Measurements from ENCODE around the gene ZNF428. TPM values are rescaled to one million over a fixed set of nuclear protein-coding genes. Genes with fewer than 3 reads are reported as not detected.
A peak's percentile ranks its signal among the peaks of the same experiment; 100 is the strongest.
"Not testable (repeated sequence)": the region's sequence is repeated elsewhere in the genome, so short reads cannot be mapped to it uniquely, and the experiment has no call there.

ZNF428 gene, protein sequence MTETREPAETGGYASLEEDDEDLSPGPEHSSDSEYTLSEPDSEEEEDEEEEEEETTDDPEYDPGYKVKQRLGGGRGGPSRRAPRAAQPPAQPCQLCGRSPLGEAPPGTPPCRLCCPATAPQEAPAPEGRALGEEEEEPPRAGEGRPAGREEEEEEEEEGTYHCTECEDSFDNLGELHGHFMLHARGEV
- polyA plus RNA-seq (ENCODE audit: insufficient read length) = 56.5 TPM

GRCh38 chr19:43619262-43620060, at the start of gene ZNF428:
Gene ZNF428 (minus strand): TSS chr19:43619629. CDS start chr19:43614304, 5,325 bp downstream.
- DNase-seq (ENCODE audit: low read depth) = no peak

GRCh38 chr19:43668406-43669109, 49.1 kb upstream of the ZNF428 start:
- DNase-seq (ENCODE audit: low read depth) = peak; percentile 95

- DNase-seq (ENCODE audit: low read depth) = no peak
These were observed 48.5 kb upstream of the ZNF428 start for GRCh38 chr19:43667876-43668405.

DNA sequence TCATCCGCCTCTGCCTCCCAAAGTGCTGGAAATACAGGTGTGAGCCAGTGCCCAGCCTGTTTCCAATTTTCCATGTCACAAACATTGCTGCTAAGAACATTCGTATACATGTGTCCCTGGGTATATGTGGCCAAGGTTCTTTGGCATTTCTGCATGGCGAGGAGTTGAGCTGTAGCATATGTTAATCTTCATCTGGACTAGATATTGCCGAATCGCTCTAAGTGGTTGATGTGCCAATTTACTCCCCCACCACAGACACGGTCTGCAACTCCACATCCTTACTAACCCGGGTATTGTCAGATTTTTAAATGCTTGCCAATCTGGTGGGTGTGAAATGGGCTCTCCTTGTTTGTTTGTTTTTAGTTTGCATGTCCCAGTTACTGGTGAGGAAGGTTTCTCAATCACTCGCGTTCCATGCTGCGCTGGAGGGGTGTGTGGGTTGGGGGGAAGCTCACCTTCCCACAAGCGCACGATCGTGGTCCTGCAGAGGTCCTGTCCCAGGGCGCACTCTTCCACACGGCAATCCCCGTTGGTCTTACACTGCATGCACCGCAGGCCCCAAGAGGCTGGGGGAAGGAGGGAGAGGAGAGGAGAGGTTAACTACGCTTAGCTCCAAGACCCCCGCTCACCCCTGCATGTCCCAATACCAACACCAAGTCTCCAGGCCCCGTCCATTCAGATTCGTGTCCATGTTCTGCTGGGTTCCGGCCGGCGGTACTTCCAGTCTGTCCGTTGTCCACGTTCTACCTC, 47.9 kb upstream of the ZNF428 start:
- DNase-seq (ENCODE audit: low read depth) = no peak

DNA sequence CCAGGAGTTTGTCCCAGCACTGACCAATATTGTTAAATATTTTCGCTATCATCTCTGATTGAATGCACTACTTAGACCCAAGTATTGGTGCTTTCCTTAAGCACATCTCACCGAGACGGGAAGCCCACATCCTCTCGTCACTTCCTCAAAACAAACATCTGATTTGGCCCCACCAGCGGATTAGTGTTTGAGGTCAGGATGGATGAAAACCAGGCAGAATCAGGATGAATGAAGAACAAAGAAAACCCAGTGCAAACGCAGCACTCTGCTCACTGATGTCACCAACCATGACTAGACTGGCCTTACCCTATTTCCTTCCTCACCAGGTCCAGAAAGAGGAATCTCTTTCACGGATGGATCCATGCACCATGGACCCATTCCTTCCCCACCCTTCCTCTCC, 44.6 kb upstream of the ZNF428 start:
- no peak for DNase-seq (ENCODE audit: low read depth)

DNA sequence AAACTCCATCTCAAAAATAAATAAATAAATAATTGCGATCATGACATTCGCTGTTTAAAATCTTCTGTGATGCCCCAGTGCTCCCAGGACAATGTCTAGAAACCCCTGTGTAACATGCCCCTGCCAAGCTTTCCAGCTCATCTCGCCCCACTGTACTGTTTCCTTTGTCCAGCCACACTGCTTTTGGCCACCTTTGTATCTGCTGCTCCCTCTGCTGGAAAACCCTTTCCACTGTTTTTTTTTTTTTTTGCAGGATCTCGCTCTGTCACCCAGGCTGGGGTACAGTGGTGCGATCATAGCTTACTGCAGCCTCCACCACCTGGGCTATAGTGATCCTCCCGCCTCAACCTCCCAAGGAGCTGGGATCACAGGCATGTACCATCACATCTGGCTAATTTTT, 43.1 kb upstream of the ZNF428 start:
- no peak for DNase-seq (ENCODE audit: low read depth)

GRCh38 chr19:43660971-43661360, 41.5 kb upstream of the ZNF428 start:
- DNase-seq (ENCODE audit: low read depth) = no peak

DNA sequence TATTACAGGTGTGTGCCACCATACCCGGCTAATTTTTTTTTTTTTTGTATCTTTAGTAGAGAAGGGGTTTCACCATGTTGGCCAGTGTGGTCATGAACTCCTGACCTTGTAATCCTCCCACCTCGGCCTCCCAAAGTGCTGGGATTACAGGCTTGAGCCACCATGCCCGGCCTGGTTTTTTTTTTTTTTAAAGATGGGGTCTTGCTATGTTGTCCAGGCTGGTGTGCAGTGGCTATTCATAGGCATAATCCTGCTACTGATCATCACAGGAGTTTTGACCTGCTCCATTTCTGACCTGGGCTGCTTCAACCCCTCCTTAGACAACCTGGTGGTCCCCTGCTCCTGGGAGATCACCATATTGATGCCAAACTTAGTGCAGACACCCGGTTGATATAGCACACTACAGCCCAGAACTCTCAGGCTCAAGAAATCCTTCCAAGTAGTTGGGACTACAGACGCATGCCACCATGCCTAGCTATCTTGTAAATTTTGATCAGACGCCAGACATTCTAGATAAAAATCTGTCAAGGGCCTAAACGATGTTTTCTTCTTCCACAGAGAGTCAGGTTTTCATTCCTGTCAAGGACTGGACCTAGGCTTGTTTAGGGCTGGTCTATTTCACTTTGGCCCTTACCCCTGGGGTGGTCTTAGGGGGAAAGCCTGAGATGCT, 41.0 kb upstream of the ZNF428 start:
- DNase-seq (ENCODE audit: low read depth) = no peak

GRCh38 chr19:43658494-43658893, 39.1 kb upstream of the ZNF428 start:
- DNase-seq (ENCODE audit: low read depth) = no peak

DNA sequence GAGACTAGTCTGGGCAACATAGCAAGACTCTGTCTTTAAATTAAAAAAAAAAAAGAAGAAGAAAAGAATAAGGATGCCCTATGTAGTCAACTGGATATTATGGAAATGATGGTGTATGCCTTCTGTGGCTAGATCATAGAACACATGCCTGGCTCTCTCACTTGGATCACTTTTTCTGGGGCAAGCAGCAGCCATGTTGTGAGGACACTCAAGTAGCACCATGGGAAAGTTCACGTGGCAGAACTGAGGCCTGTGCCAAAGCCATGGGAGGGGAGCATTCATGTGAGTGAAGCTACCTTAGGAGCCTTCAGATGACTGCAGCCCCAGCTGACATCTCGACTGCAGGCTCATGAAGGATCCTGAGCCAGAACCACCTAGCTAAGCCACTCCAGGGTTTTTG, 38.6 kb upstream of the ZNF428 start:
- no peak for DNase-seq (ENCODE audit: low read depth)

- no peak for DNase-seq (ENCODE audit: low read depth)
These were observed 37.0 kb upstream of the ZNF428 start for GRCh38 chr19:43656436-43656835.

- DNase-seq (ENCODE audit: low read depth) = no peak
These were observed 33.1 kb upstream of the ZNF428 start for GRCh38 chr19:43652546-43652874.

DNA sequence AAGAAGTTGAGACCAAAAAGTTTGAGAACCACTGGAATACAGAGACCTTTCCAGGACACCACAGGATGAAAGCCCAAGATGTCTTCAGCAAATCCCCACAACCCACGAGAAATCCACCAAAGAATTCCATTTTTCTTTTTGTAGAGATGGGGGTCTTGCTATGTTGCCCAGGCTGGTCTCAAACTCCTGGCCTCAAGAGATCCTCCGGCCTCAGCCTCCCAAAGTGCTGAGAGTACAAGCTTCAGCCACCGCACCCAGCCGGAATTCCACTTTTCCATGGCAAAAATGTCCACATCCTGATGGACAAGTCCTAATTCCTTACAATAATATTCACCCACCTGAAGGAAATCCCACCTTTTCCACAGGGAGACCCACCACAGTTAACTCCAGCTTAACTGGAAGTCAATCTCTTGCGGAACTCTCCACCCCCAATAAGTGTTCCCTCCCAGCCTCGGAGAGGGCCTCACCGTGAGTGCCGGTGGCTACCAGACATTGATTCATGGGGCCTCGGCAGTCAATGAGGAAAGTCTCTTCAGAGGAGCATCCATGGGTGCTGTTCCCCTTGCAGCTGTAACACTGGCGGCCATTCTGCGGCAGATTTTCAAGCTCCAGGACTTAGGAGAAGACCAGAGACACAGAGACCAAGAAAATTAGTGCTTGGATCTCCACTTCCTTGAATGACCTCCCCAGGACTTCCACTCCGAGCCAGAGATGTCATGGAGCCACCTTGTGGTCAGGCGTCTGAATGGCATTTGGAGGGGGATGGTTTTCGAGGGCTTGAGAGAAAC, 32.5 kb upstream of the ZNF428 start:
- DNase-seq (ENCODE audit: low read depth) = no peak

DNA sequence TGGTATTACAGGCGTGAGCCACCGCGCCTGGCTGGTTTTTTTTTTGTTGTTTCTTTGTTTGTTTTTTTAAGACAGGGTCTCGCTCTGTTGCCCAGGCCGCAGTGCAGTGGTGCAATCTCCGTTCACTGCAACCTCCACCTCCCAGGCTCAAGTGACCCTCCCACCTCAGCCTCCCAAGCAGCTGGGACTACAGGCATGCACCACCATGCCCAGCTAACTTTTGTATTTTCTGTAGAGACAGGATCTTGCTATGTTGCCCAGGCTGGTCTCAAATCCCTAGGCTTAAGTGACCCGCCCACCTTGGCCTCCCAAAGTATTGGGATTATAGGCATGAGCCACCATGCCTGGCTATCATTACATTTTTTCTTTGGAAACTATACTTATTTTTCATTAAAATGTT, 30.8 kb upstream of the ZNF428 start:
- DNase-seq (ENCODE audit: low read depth) = not testable (repeated sequence)

DNA sequence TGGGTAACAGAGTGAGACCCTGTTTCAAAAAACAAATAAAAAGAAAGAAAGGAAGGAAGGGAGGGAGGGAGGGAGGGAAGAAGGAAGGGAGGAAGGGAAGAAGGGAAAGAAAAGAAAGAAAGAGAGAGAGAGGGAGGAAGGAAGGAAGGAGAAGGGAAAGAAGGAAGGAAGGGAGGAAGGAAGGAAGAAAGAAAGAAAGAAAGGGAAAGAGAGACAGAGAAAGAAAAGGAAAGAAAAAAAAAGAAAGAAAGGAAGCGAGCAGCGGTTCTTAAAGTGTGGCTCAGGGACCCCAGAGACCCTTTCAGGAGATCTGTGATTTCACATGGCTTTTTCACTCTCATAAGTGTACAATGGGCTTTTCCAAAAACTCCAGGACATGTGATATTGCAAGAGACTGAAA, 30.1 kb upstream of the ZNF428 start:
- no peak for DNase-seq (ENCODE audit: low read depth)

- no peak for DNase-seq (ENCODE audit: low read depth)
These were observed 29.2 kb upstream of the ZNF428 start for GRCh38 chr19:43648633-43649032.

DNA sequence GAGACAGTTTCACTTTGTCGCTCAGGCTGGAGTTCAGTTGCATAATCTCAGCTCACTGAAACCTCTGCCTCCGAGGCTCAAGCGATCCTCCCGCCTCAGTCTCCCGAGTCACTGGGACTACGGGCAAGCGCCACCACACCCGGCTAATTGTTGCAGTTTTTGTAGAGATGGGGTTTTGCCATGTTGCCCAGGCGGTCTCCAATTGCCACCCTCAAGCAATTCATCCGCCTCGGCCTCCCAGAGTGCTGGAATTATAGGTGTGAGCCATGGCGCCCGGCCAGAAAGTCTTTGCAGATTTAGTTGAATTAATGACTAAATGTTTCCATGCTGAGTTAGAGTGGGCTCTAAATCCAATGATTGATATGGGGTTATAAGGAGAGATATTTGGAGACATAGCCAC, 24.8 kb upstream of the ZNF428 start:
- DNase-seq (ENCODE audit: low read depth) = no peak

DNA sequence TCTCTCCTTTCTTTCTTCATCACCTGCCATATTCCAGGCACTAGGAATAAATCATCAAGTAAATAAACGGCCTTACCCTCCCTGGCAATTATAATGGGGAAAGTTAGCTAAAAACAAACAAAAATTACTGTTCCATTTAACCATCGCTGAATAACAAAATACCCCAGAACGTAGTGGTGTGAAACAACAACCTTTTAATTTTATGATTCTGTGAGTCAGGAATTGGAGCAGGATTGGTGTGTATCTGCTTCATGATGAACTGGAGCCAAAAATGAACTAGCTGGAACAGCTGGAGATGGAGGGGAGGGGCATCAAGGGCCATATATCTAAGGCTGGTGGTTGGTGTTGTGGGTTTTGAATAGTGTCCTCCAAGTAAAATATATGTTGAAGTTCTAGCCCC, 23.9 kb upstream of the ZNF428 start:
- DNase-seq (ENCODE audit: low read depth) = no peak

DNA sequence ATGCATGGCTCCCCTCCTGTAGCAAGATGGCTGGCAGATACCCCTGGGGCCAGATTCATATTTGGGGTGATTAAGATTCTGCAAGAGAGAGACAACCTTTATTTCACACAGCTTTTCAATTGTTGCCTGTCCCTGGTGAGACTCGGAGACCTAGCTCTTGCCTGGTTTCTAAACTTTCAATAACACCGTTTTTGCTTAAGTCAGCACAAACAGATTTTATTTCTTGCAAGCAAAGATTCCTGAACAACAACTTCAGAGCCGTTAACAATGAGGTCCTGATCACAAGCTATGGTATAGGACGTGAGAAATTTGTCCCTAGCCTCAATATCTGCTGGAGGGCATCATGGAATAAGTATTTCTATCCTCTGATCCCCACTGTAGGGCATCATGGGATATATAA, 23.1 kb upstream of the ZNF428 start:
- DNase-seq (ENCODE audit: low read depth) = no peak

DNA sequence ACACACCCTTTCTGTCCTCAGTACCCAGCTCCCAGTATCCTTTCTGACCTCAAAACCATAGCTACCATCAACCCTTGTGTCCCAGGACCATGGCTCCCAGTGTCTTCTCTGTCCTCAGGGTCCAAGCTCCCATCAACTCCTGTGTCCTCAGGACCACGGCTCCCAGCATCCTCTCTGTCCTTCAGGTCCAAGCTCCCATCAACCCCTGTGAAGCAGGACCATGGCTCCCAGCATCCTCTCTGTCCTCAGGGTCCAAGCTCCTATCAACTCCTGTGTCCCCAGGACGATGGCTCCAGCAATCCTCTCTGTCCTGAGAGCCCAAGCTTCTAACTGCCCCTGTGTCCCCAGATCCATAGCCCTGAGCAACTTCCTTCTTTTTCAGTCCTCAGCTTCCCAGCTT, 21.9 kb upstream of the ZNF428 start:
- no peak for DNase-seq (ENCODE audit: low read depth)

- no peak for DNase-seq (ENCODE audit: low read depth)
These were observed 21.0 kb upstream of the ZNF428 start for GRCh38 chr19:43640424-43640757.

Data from forelimb muscle (tissue), 1 donor.